Nephron progenitor cell (in vitro differentiated cells): ENCODE results near the gene ZBTB7C.

Source experiments
- DNase-seq: peaks from one replicate; pipeline ENCODE4 v3.0.0; 2021
- H3K27ac Mint-ChIP-seq: 2 replicates; pipeline ENCODE4 v1.8.0; 2021; ENCODE audit warnings: mild to moderate bottlenecking, moderate library complexity, mixed read lengths
- H3K27me3 Mint-ChIP-seq: 2 replicates; pipeline ENCODE4 v1.8.0; 2021; ENCODE audit warnings: mild to moderate bottlenecking, low read depth, mixed read lengths; ENCODE audit not compliant: poor library complexity
- H3K36me3 Mint-ChIP-seq: 2 replicates; pipeline ENCODE4 v1.8.0; 2021; ENCODE audit warnings: low read depth, mixed read lengths
- H3K4me1 Mint-ChIP-seq: 2 replicates; pipeline ENCODE4 v1.8.0; 2021; ENCODE audit warnings: mixed read lengths
- H3K4me3 Mint-ChIP-seq: 2 replicates; pipeline ENCODE4 v1.8.0; 2021; ENCODE audit warnings: mild to moderate bottlenecking, moderate library complexity, mixed read lengths
- H3K9me3 Mint-ChIP-seq: 2 replicates; pipeline ENCODE4 v1.8.0; 2021; ENCODE audit warnings: mild to moderate bottlenecking, moderate library complexity, mixed read lengths
- TF ChIP-seq, protein P1 (sequence below): fragments of 200-600 bp; sonication (generic); IDR thresholded peaks from 2 replicates; pipeline ENCODE4 v1.5.0; 2021; ENCODE audit warnings: antibody characterized with exemption

Gene ZBTB7C

DNA sequence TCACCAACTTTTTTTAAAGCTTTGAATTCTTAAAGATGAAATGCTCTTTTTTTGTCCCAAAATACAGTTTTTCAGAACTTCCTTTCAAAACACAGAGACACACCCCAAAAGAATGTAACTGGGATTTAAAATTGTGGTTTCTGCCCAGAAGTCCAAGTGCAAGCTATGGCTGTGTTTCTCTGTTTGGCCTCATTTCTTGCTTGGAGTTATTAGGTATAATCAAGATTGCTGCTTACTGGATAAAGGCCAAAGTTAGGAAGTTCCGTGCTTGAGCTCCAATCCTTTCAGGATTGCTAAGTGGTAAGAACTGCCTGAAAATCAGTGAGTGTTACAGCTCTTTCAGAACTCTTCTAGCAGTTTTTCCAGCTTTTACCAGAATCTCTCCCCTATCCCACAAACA, 16.9 kb downstream of the ZBTB7C start:
- Mint-ChIP-seq H3K27ac (no peak overlapping the region), H3K4me3 (no peak overlapping the region), H3K4me1 (peaks cover 24% of the 10 kb centered on the region), H3K36me3 (no peaks in the 10 kb centered on the region), H3K9me3 (no peaks in the 10 kb centered on the region), H3K27me3 (peaks cover 31% of the 10 kb centered on the region)
- TF ChIP-seq, protein P1, sequence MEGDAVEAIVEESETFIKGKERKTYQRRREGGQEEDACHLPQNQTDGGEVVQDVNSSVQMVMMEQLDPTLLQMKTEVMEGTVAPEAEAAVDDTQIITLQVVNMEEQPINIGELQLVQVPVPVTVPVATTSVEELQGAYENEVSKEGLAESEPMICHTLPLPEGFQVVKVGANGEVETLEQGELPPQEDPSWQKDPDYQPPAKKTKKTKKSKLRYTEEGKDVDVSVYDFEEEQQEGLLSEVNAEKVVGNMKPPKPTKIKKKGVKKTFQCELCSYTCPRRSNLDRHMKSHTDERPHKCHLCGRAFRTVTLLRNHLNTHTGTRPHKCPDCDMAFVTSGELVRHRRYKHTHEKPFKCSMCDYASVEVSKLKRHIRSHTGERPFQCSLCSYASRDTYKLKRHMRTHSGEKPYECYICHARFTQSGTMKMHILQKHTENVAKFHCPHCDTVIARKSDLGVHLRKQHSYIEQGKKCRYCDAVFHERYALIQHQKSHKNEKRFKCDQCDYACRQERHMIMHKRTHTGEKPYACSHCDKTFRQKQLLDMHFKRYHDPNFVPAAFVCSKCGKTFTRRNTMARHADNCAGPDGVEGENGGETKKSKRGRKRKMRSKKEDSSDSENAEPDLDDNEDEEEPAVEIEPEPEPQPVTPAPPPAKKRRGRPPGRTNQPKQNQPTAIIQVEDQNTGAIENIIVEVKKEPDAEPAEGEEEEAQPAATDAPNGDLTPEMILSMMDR: no peak
- no peak for DNase-seq

- Mint-ChIP-seq H3K4me1 (peaks cover 24% of the 10 kb centered on the region), H3K9me3 (no peaks in the 10 kb centered on the region), H3K27me3 (peaks cover 31% of the 10 kb centered on the region), H3K4me3 (no peak overlapping the region), H3K36me3 (no peaks in the 10 kb centered on the region), H3K27ac (no peak overlapping the region)
- no peak for DNase-seq
- TF ChIP-seq, protein P1: no peak
Measured at GRCh38 chr18:48391868-48392267, 17.3 kb downstream of the ZBTB7C start.

GRCh38 chr18:48390641-48391040, 18.5 kb downstream of the ZBTB7C start:
- Mint-ChIP-seq H3K27me3 (peaks cover 27% of the 10 kb centered on the region), H3K4me1 (peaks cover 24% of the 10 kb centered on the region), H3K27ac (no peak overlapping the region), H3K36me3 (no peaks in the 10 kb centered on the region), H3K9me3 (no peaks in the 10 kb centered on the region), H3K4me3 (no peak overlapping the region)
- TF ChIP-seq, protein P1: no peak
- DNase-seq: no peak

DNA sequence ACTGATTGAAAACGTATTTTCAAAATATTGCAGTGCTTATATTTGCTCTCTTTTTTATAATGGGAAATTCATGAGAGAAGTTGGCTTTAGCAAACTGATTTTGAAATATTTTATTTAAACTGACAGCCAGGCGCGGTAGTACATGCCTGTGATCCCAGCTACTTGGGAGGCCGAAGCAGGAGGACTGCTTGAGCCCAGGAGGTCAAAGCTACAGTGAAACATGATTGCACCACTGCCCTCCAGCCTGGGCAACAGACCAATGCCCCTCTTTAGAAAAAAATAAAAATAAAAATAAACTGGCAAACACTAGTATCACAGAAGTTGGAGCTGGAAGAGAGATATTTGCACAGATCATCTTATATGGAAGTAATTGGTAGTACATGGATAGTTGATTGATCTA, 20.7 kb downstream of the ZBTB7C start:
- Mint-ChIP-seq H3K27me3 (peaks cover 25% of the 10 kb centered on the region), H3K4me1 (peaks cover 12% of the 10 kb centered on the region), H3K4me3 (no peak overlapping the region), H3K9me3 (no peaks in the 10 kb centered on the region), H3K36me3 (no peaks in the 10 kb centered on the region), H3K27ac (no peak overlapping the region)
- TF ChIP-seq, protein P1: no peak
- no peak for DNase-seq

- Mint-ChIP-seq H3K27ac (no peak overlapping the region), H3K36me3 (no peaks in the 10 kb centered on the region), H3K27me3 (peaks cover 25% of the 10 kb centered on the region), H3K9me3 (no peaks in the 10 kb centered on the region), H3K4me1 (peaks cover 1% of the 10 kb centered on the region), H3K4me3 (no peak overlapping the region)
- no peak for DNase-seq
- TF ChIP-seq, protein P1: no peak
Measured at GRCh38 chr18:48387300-48387699, 21.9 kb downstream of the ZBTB7C start.

- H3K36me3 Mint-ChIP-seq: no peaks in the 10 kb centered on the region
- no peak for DNase-seq
- no peak overlapping the region for H3K27ac Mint-ChIP-seq
- H3K4me1 Mint-ChIP-seq: no peaks in the 10 kb centered on the region
- peaks cover 19% of the 10 kb centered on the region for H3K27me3 Mint-ChIP-seq
- no peak overlapping the region for H3K4me3 Mint-ChIP-seq
- no peaks in the 10 kb centered on the region for H3K9me3 Mint-ChIP-seq
- TF ChIP-seq, protein P1: no peak
Measured at GRCh38 chr18:48385596-48385995, 23.6 kb downstream of the ZBTB7C start.
